GM12878 (cell line): ENCODE data around the gene SPINT1. TPM values are rescaled to one million over a fixed set of nuclear protein-coding genes. Genes with fewer than 3 reads are reported as not detected.

Experiments
- NKRF ChIP-seq: fragments of 450-650 bp; conservative IDR thresholded peaks from 2 replicates; pipeline ENCODE4 v1.6.1; 2017; ENCODE audit warnings: mild to moderate bottlenecking, moderate library complexity
- RELA ChIP-seq: fragments of 450-650 bp; IDR thresholded peaks from 2 replicates; pipeline ENCODE4 v1.8.0; 2014; ENCODE audit warnings: borderline replicate concordance; ENCODE audit not compliant: partially characterized antibody
- RELB ChIP-seq: fragments of 450-650 bp; IDR thresholded peaks from 2 replicates; pipeline ENCODE4 v1.6.1; 2017; ENCODE audit warnings: low read depth, mild to moderate bottlenecking, moderate library complexity
- RFX5 ChIP-seq: IDR thresholded peaks from 2 replicates; pipeline ENCODE4 v1.6.1; 2011; ENCODE audit warnings: low read depth, low read length, improper control_type of control experiment
- SKIL ChIP-seq: fragments of 450-650 bp; IDR thresholded peaks from 2 replicates; pipeline ENCODE4 v1.6.1; 2017; ENCODE audit warnings: mild to moderate bottlenecking, low read depth, inconsistent platforms; ENCODE audit not compliant: poor library complexity, severe bottlenecking
- STAT1 ChIP-seq: fragments of 450-650 bp; conservative IDR thresholded peaks from 2 replicates; pipeline ENCODE4 v1.6.1; 2014; ENCODE audit warnings: antibody characterized with exemption, mild to moderate bottlenecking
- YY1 ChIP-seq: IDR thresholded peaks from 2 replicates; pipeline ENCODE4 v1.6.1; 2011; ENCODE audit warnings: low read depth, mild to moderate bottlenecking, low read length
- ZBTB33 ChIP-seq: fragments of 450-650 bp; IDR thresholded peaks from 2 replicates; pipeline ENCODE4 v1.6.1; 2017; ENCODE audit warnings: mild to moderate bottlenecking
- polyA plus RNA-seq, 11 experiments: library from polyadenylated mRNA; depleted of rRNA in 4 of 11; unstranded in 6 of 11; stranded (reverse) in 5 of 11; fragments of >200 nt; fragmentation: Nextera tagmentation in 4 of 11; fragmentation: Illumina TruSeq in 1 of 11; extraction: Ambion mirVana in 4 of 11; extraction: Trizol in 1 of 11; gene quantifications; 1 replicate in 1 of 11; 2 replicates in 10 of 11; pipeline versions ENCODE4 v1.2.1 to v1.2.3, GENCODE V29; 2011 to 2016; ENCODE audit warnings: inconsistent platforms in 2 of 11, missing spikeins in 2 of 11, low read depth in 1 of 11
- total RNA-seq, 4 experiments: library from RNA; depleted of rRNA in 3 of 4; stranded (reverse); fragments of >200 nt in 3 of 4; fragmentation: Illumina TruSeq in 1 of 4; extraction: Trizol in 1 of 4; gene quantifications; 2 replicates each; pipeline versions ENCODE4 v1.2.1 to v1.2.3, GENCODE V29; 2013 to 2021

Gene SPINT1
- total and polyA plus RNA-seq, 10 of the 15 experiments (the other 5 are each of a cell fraction or from before 2014, with no cell fraction given), result 3.5 to 28.6 (median 10.2) TPM

- TF ChIP-seq SKIL, result no peak
- TF ChIP-seq YY1, result peak; percentile 58; the same call in 1 of the 2 replicates
- TF ChIP-seq ZBTB33, result no peak
- TF ChIP-seq RFX5, result no peak
- TF ChIP-seq NKRF, result no peak
- no peak for TF ChIP-seq STAT1
- TF ChIP-seq RELB, result no peak
- no peak for TF ChIP-seq RELA
Observed at GRCh38 chr15:40844696-40845030, 815 bp downstream of the SPINT1 start (continued).
